ENCODE data around the gene ADCY3.
"Not testable (repeated sequence)": the region's sequence is repeated elsewhere in the genome, so short reads cannot be mapped to it uniquely, and the experiment has no call there.

ADCY3 gene

GRCh38 chr2:24842081-24843050, 77.7 kb downstream of the ADCY3 start:
- DNase-seq, result no peak

DNA sequence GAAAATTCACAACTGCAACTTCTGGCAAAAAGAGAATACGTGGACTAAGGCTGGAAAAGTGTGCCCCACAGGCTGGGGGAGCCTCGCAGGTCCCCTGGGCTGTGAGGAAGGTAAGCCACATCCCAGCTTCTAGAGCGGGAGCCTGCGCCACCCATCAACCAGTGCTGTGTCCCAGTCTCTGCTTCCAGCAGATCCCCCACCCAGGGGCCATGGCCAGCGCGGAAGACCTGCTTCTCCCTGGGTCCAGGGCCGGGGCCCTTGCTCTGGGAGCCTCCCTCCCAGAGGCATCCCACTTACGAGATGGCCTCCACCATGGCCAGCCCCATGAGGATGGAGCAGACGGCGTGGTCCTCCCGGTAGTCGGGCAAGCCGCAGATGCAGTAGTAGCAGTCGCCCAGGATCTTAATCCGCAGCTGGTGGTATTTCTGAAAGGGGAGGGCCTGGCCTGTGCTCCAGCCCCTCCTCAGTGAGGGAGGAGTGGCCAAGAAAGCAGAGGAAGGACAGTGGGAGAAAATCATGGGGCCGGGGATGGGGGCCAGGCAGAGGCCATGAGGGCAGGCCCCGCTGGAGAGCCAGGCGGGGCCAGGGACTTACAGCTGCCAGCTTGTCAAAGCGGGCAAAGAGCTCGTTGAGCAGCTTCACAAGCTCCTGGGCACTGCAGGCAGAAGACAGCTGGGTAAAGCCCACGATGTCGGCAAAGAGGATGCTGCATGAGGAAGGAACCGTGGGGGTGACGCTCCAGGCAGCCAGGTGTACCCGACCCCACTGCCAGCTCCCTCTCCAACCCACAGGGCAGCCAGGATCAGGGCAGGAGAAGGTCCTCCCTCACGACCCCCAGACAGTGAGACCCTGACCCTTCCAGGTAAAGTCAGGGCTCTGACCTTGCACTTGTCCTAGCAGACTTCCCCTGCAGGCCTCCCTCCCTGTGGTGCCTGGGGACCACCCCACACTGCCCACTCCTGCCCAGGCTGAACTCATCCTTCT, 78.8 kb downstream of the ADCY3 start:
- DNase-seq, result no peak

DNA sequence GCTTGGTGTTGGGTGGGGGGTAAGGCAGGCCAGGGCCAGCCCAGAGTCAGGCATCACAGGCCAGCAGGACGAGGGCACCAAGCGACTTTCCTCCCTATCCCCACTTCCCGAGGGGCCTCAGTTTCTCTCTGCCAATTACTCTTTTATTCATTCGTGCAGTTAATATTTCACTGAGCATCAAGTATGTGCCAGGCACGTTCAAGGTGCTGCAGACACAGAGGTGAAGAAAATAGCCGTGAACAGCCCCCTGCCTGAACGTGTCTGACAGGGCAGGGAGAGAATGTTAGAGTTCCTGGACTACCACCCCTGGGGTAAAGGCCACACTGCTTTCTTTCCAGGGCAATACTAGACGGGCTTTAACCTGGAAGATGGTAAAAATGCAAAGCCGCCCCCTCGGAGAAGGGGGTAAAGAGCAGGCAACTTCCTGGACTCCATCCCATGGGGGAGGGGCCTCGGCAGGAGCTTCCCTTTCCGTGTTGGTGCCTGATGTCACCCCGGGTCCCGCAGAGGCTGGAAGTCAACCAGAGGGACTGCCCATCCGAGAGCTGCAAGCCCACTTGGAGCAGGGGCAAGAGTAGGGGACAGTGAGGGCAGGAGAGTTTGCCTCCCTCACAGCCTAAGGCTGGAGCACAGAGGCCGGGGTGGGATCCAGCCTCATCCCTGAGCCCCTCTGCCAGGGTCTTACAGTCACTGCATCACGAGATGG, 79.7 kb downstream of the ADCY3 start:
- DNase-seq, result no peak

DNA sequence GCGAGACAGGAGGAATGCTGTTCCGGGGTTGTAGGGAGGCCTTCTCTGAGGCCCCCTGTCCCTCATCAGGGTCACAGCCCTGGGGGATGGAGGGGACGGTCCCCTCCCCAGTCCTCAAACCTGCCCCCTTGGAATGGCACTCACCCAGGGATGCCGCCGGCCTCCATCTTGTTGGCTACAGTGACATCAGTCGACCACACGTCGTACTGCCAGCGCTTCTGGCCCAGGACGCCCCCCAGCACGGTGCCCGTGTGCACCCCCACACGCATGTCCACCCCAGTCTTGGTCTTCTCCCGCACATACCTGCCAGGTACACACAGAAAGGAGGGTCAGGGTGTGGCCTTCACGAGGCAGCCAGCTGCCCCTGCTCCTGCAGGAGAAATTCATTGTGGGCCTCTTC, 80.3 kb downstream of the ADCY3 start:
- DNase-seq, result no peak

DNA sequence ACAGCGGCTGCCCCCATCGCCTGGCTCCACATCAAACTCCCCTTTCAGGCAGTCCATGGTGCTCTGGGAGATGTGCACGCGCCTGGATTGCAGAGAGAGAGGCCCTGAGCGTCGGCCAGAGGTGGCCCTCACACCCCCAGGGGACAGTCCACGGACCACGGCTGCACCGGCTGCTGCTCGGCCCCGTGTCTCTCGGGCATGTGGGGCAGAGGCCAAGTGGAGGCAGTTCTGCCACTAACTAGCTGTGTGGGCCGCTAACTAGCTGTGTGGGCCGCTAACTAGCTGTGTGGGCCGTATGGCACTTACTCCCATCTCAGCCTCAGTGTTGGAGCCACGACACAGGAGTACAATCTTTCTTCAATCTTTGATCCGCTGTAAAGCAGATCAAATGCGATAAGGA, 81.5 kb downstream of the ADCY3 start:
- DNase-seq, result no peak

- no peak for DNase-seq
These were observed 82.0 kb downstream of the ADCY3 start for GRCh38 chr2:24837996-24838513.

GRCh38 chr2:24836706-24837105, 83.3 kb downstream of the ADCY3 start:
- no peak for DNase-seq

- DNase-seq, result no peak
These were observed 83.8 kb downstream of the ADCY3 start for GRCh38 chr2:24836206-24836605.

GRCh38 chr2:24835411-24835810, 84.6 kb downstream of the ADCY3 start:
- DNase-seq, result not testable (repeated sequence)

- DNase-seq, result no peak
These were observed 85.2 kb downstream of the ADCY3 start for GRCh38 chr2:24834733-24835395.

DNA sequence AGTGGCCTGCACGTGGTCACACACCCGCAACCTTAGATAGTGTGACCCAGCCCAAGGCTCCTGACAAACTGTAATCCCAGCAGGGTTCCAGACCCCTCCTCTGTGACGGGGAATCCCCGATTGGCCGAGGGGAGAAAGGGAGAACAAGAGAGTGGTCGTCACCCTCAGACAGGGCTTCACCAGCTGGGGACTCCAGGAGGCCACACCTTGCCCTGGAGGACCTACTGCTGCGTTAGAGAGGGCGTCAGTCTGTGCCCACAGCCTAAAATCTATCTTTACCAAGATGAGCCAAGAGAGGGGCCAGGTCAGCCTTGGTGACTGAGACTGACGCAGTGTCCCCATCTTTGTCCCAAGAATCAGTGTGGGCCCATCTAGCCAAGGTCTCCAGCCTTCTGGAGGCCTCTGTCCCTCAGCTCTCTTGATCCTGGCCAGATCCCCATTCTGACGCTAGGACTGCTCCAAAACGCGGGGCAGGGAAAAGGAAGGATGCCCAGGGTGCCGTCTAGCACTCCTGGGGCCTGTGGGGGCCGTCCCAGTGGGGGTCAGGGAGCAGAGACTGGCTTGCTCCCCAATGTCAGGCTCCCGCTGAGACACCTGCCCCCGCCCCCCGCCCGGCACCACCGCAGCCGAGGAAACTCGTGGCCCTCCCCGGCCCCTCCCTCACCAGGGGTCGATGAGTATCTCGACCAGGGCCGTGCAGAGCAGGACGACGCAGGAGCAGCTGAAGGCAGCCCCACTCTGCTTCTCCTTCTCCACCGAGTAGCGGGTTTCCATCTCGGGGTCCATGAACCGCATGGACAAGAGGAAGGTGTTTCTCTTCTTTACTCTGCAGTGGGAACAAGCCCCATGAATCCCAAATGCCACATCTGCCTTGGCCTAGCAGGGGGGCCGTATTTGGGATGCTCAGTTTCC, 86.0 kb downstream of the ADCY3 start:
- DNase-seq, result no peak

GRCh38 chr2:24832931-24833701, 86.9 kb downstream of the ADCY3 start:
- DNase-seq, result no peak

DNA sequence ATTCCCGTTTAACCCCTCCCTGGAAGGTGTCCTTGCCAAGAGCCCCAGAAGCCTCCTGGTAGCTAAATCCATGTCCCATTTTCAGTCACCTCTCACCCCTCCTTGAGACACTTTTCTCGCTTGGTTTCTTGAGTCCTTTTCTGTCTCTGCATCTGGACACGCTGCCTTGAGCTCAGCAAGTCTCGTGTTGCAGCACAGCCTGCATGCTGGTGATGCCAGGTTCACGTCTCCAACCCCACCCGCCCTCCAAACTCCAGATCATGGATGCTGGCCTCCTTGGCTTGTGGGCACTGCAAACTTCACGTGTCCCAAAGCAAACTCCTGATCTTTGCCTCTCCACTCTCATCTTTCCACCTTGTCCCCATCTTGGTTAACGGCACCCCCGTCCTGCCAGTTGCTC, 87.5 kb downstream of the ADCY3 start:
- DNase-seq, result no peak

DNA sequence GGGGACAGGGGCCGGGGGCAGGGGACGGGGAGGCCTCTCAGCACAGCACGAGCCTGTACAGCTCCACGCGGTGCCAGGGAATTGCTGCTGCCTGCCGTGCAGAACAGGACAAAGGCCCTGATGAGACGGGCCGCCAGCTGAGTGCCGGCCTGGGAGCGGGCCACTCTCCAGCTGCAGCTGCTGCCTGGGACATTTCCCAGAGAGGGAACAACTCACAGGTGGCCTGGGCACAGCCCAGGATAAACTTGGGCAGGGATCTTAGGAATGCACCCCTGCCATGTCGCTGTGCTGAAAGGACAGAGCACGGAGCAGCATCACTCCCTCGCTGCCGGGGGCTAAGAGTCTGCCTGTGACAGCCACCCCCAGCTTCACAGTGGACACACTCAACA, 88.0 kb downstream of the ADCY3 start:
- DNase-seq, result no peak

DNA sequence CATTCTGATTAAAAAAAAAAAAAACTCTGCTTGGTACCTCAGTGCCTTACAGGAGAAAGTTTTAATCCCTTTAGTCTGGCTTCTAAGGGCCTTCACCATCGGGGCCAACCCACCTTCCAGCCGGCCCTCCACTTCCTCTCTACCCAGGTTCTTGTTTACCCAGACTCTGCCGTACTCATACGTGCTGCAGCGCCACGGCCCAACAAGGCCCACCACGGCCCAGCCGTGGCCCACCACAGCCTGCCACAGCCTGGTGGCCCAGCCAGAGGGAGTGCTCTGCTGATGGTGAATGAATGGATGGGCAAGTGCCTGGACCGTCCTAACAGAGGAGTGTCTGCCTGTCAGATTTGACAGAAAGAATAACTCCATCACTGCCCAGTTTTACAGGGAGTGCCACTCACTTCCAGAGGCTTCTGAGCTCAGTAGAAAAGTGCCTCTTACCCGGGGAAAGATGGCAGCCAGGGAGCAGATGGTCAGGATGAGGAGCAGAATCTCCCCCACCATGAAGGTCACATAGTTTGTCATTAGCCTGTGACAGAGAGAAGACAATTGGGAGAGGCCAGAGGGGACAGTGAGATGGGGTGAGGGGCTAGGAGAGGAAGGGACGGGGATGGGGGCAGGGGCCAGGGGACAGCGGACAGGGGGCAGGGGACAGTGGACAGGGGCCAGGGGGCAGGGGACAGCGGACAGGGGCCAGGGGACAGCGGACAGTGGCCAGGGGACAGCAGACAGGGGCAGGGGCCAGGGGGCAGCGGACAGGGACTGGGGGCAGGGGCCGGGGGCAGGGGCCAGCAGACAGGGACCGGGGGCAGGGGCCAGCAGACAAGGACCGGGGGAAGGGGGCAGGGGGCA, 88.6 kb downstream of the ADCY3 start:
- DNase-seq, result no peak

GRCh38 chr2:24830786-24831185, 89.3 kb downstream of the ADCY3 start:
- no peak for DNase-seq

GRCh38 chr2:24830351-24830750, 89.7 kb downstream of the ADCY3 start:
- DNase-seq, result no peak

GRCh38 chr2:24828238-24828996, 91.6 kb downstream of the ADCY3 start:
- DNase-seq, result no peak

All from activated CD4-positive, alpha-beta T cell treated with anti-CD3 and anti-CD28 coated beads for 4 hours (primary cell).